AG10803 (cell line): Measurements from ENCODE around the gene COL23A1.

Experiments
- DNase-seq: peaks from one replicate; pipeline ENCODE4 v3.0.0; 2010; ENCODE audit warnings: low read depth
- H3K4me3 ChIP-seq: 2 replicates; pipeline ENCODE4 v1.5.1; 2011; ENCODE audit warnings: mild to moderate bottlenecking, low read length, control low read depth
- TF ChIP-seq, protein P1 (sequence below): conservative IDR thresholded peaks from 2 replicates; pipeline ENCODE4 v1.5.1; 2011; ENCODE audit warnings: mild to moderate bottlenecking, low read length, control low read depth, inconsistent platforms

COL23A1 gene

DNA sequence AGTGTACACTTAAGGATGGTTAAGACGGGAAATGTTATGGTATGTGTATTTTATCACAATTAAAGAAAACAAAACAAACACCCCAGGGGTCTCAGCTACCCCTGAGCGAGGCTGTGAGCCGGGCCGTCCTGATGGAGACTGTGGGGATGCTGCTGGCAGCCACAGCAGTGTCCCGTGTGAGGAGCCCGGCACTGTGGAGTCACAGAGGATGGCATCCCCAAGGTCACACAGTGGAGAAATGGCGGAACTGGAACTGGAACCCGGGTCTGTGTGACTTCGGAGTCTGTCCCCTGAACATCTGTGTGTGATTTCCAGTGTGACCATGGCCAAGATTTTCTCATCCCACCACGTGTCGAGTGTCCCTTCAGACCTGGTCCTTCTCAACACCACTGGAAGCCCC is 276.9 kb downstream of the COL23A1 start:
- no peak overlapping the region for H3K4me3 ChIP-seq
- DNase-seq: no peak
- TF ChIP-seq, protein P1, sequence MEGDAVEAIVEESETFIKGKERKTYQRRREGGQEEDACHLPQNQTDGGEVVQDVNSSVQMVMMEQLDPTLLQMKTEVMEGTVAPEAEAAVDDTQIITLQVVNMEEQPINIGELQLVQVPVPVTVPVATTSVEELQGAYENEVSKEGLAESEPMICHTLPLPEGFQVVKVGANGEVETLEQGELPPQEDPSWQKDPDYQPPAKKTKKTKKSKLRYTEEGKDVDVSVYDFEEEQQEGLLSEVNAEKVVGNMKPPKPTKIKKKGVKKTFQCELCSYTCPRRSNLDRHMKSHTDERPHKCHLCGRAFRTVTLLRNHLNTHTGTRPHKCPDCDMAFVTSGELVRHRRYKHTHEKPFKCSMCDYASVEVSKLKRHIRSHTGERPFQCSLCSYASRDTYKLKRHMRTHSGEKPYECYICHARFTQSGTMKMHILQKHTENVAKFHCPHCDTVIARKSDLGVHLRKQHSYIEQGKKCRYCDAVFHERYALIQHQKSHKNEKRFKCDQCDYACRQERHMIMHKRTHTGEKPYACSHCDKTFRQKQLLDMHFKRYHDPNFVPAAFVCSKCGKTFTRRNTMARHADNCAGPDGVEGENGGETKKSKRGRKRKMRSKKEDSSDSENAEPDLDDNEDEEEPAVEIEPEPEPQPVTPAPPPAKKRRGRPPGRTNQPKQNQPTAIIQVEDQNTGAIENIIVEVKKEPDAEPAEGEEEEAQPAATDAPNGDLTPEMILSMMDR: no peak

DNA sequence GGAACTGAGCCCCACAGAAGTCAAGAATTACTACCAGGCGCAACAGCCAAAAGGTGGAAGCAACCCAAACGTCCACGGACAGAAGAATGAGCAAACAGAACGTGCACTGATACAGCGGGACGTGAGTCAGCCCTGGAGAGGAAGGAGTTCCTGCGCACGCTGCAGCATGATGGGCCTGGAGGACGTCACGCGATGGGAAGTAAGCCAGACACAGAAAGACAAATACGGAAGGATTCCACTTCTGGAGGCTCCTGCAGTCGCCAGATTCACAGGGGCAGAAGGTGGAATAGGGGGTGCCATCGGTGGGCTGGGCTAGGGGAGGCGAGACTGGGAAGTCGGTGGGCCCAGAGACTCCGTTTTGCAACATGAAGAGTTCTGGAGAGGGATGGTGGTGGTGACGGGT is 277.3 kb downstream of the COL23A1 start:
- DNase-seq: no peak
- TF ChIP-seq, protein P1: no peak
- H3K4me3 ChIP-seq: no peak overlapping the region

DNA sequence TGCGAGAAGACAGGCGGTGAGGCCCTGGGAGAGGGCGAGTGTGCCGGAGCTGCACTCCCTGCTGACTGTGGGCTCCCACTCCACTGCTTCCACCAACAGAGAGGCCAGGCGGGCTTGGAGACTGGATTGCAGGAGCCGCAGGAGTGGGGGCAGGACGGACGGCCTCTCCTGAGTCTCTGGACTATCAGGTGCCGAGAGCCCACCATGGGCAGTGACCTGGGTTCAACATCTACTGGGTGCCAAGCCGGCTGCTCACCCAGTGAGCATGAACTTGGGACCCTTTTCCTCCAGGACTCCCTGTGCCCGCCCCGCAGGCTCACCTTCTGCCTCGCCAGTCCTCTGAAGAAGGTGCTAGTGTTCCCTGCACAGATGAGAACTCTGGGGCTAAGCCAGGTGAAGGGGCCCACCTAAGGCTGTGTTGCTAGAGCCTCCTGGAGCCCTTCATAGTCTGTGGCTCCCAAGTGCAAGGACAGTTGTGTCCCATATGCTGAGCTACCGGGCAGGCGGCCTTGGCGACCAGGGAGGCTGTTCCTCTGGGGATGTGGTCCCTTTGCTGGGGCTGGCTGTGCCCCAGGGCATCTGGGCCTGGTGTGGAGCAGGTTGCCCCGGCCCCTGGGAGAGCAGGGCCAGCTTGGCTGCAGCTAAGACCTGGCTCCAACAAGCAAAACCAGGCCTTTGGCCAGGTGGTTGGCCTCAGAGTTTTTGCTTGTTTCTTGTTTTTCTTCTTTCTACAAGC is 279.9 kb downstream of the COL23A1 start:
- TF ChIP-seq, protein P1: no peak

DNA sequence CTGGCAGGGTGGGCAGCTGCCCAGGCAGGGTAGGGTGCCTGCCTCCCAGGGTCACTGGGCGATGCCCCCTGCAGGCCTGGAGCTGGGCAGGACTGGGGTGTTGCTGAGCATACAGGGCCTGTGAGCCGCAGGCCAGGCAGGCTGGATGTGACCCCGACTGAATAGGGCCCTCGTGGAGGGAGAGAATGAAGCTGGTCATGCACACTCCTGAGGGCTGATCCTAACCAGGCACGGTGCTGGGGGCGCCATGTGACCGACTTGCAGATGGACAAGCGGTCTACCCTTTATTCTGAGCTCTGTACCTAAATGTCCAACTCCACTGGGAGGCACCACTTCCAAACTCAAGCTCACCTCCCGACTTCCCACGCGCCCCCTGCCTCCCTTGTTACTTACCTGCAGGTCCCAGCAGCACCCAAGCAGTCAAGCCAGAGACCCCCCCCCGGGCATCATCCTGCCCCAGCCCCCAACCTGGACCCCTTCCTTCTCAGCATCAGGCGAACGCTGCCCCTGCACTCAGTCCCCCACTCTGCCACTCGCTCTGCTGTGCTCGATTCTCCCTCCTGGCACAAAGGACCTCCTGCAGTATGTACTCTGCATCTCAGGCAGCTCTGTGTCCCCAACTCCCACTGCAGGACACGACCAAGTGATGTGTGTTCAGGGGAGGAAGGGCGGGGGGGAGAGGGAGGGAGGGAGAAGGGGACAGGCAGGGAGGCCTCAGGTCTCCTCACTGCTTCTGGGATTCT is 280.8 kb downstream of the COL23A1 start:
- H3K4me3 ChIP-seq: no peak overlapping the region
- TF ChIP-seq, protein P1: no peak
- no peak for DNase-seq

More for the DNA sequence above, 279.9 kb downstream of the COL23A1 start:
- no peak overlapping the region for H3K4me3 ChIP-seq
- no peak for DNase-seq

DNA sequence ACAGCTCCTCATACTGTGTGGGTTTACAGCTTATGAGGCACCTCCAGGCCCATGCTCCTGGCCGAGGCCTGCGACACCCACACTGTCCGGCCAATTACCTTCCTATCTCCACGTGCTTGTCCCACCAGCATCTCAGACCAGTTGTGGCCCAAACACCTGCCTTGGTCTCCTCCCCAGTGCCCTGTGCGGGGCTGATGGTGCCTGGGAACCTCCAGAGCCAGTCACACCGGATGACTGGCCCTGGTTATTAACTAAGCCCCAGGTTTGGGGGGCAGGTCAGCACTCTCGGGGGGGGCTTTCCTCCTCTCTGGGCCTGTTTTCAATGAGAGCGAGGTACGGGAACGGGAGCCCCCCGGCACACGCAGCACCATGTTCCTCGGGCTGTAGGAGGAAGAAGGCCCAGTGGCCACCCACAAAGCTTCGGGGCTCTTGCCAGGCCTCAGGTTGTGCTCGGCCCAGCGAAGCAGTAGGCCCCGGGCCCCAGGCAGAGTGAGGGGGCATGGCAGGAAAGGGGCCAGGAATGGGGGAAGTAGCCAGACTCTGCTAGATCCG is 281.6 kb downstream of the COL23A1 start:
- TF ChIP-seq, protein P1: no peak
- DNase-seq: no peak
- H3K4me3 ChIP-seq: no peak overlapping the region

DNA sequence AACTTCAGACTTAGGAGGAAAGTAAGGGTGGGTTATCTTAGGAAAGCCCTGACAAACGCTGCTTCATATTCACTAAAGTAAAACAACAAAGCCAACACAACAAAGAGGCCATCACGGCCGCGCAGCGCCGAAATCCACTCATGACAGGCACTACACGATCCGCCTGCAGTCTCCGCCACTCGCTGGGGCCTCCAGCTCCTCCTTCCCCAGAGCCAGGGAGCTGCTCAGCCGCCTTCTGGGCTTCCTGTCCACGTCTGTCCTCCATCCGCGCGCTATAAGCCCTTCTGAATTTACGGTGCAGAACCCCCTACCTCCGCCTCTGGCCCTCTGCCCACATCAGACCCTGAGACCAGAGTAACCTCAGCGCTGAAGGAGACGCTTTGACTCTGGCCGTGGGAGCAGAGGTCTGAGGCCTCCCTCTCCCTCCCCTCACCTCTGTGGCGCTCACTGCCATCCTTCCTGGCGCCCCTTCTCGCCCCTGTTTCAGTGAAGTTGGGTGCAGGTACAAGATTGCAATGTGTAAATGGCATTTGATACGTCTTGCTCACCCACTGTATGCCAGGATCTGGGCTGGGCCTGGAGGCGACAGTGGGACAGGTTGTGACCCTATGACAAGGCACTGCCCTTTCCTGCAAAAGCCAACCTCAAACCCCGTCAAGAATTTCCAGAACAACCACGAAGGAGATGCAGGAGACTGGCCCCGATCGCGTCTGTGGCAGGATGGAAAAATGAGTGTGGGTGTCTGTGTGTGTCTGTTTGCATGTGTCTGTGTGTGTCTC is 282.7 kb downstream of the COL23A1 start:
- H3K4me3 ChIP-seq: no peak overlapping the region
- TF ChIP-seq, protein P1: no peak
- no peak for DNase-seq
